ENCODE measurements around the gene ADAMTS16. TPM values are rescaled to one million over a fixed set of nuclear protein-coding genes. Genes with fewer than 3 reads are reported as not detected.

The ADAMTS16 gene
- total RNA-seq, 2 experiments from 2014 or later: not detected

- H3K36me3 Mint-ChIP-seq (ENCODE audit: low read depth): no peaks in the 10 kb centered on the region
- H3K4me3 Mint-ChIP-seq: no peak overlapping the region
- H3K27me3 Mint-ChIP-seq (ENCODE audit: low read depth): no peaks in the 10 kb centered on the region
- no peak for DNase-seq
- H3K9me3 Mint-ChIP-seq: no peaks in the 10 kb centered on the region
- CTCF ChIA-PET: no interaction called here
- H3K4me1 Mint-ChIP-seq (ENCODE audit: low read depth): no peaks in the 10 kb centered on the region
- intact Hi-C loops (cut with micrococcal nuclease): no loop called here
- no peak overlapping the region for H3K27ac Mint-ChIP-seq
These were observed 219.5 kb downstream of the ADAMTS16 start for GRCh38 chr5:5359618-5360017.

GRCh38 chr5:5360363-5360940, 220.3 kb downstream of the ADAMTS16 start:
- Mint-ChIP-seq H3K27me3 (ENCODE audit: low read depth) (no peaks in the 10 kb centered on the region), H3K4me1 (ENCODE audit: low read depth) (no peaks in the 10 kb centered on the region), H3K27ac (no peak overlapping the region), H3K4me3 (no peak overlapping the region), H3K9me3 (no peaks in the 10 kb centered on the region), H3K36me3 (ENCODE audit: low read depth) (no peaks in the 10 kb centered on the region)
- no peak for DNase-seq
- CTCF ChIA-PET: no interaction called here
- intact Hi-C loops (cut with micrococcal nuclease): no loop called here

GRCh38 chr5:5360941-5361520, 220.9 kb downstream of the ADAMTS16 start:
- Mint-ChIP-seq H3K4me3 (no peak overlapping the region), H3K4me1 (ENCODE audit: low read depth) (no peaks in the 10 kb centered on the region), H3K36me3 (ENCODE audit: low read depth) (no peaks in the 10 kb centered on the region), H3K27me3 (ENCODE audit: low read depth) (no peaks in the 10 kb centered on the region), H3K9me3 (no peaks in the 10 kb centered on the region), H3K27ac (no peak overlapping the region)
- CTCF ChIA-PET: no interaction called here
- DNase-seq: no peak
- intact Hi-C loops (cut with micrococcal nuclease): no loop called here

- no peaks in the 10 kb centered on the region for H3K4me1 Mint-ChIP-seq (ENCODE audit: low read depth)
- peaks cover 3% of the 10 kb centered on the region for H3K36me3 Mint-ChIP-seq (ENCODE audit: low read depth)
- DNase-seq: no peak
- no peak overlapping the region for H3K4me3 Mint-ChIP-seq
- H3K9me3 Mint-ChIP-seq: no peaks in the 10 kb centered on the region
- H3K27me3 Mint-ChIP-seq (ENCODE audit: low read depth): no peaks in the 10 kb centered on the region
- CTCF ChIA-PET: no interaction called here
- intact Hi-C loops (cut with micrococcal nuclease): no loop called here
- no peak overlapping the region for H3K27ac Mint-ChIP-seq
These were observed 222.9 kb downstream of the ADAMTS16 start for GRCh38 chr5:5363045-5363444.

GRCh38 chr5:5364932-5365331, 224.8 kb downstream of the ADAMTS16 start:
- Mint-ChIP-seq H3K9me3 (no peaks in the 10 kb centered on the region), H3K27ac (no peak overlapping the region), H3K4me3 (no peak overlapping the region), H3K27me3 (ENCODE audit: low read depth) (no peaks in the 10 kb centered on the region), H3K4me1 (ENCODE audit: low read depth) (no peaks in the 10 kb centered on the region), H3K36me3 (ENCODE audit: low read depth) (peaks cover 3% of the 10 kb centered on the region)
- intact Hi-C loops (cut with micrococcal nuclease): no loop called here
- CTCF ChIA-PET: no interaction called here
- DNase-seq: no peak

GRCh38 chr5:5367739-5368138, 227.6 kb downstream of the ADAMTS16 start:
- DNase-seq: no peak
- no peak overlapping the region for H3K27ac Mint-ChIP-seq
- CTCF ChIA-PET: no interaction called here
- H3K4me1 Mint-ChIP-seq (ENCODE audit: low read depth): no peaks in the 10 kb centered on the region
- H3K36me3 Mint-ChIP-seq (ENCODE audit: low read depth): peaks cover 3% of the 10 kb centered on the region
- no peaks in the 10 kb centered on the region for H3K27me3 Mint-ChIP-seq (ENCODE audit: low read depth)
- intact Hi-C loops (cut with micrococcal nuclease): no loop called here
- no peaks in the 10 kb centered on the region for H3K9me3 Mint-ChIP-seq
- no peak overlapping the region for H3K4me3 Mint-ChIP-seq

GRCh38 chr5:5369051-5369605, 229.0 kb downstream of the ADAMTS16 start:
- H3K4me1 Mint-ChIP-seq (ENCODE audit: low read depth): no peaks in the 10 kb centered on the region
- CTCF ChIA-PET: no interaction called here
- H3K36me3 Mint-ChIP-seq (ENCODE audit: low read depth): peaks cover 3% of the 10 kb centered on the region

More at GRCh38 chr5:5369051-5369605, 229.0 kb downstream of the ADAMTS16 start:
- intact Hi-C loops (cut with micrococcal nuclease): no loop called here
- DNase-seq: no peak
- no peaks in the 10 kb centered on the region for H3K27me3 Mint-ChIP-seq (ENCODE audit: low read depth)
- no peak overlapping the region for H3K4me3 Mint-ChIP-seq
- no peak overlapping the region for H3K27ac Mint-ChIP-seq
- H3K9me3 Mint-ChIP-seq: no peaks in the 10 kb centered on the region

Measured in activated naive CD4-positive, alpha-beta T cell treated with anti-CD3 and anti-CD28 coated beads for 36 hours (primary cell).